HG03565 (cell line): ENCODE measurements around the gene SOBP.
"Not testable (repeated sequence)": the region's sequence is repeated elsewhere in the genome, so short reads cannot be mapped to it uniquely, and the experiment has no call there.

Source experiments
- ATAC-seq: cut with Tn5 transposase; IDR thresholded peaks from one replicate; pipeline ENCODE4 v1.9.1; 2021; ENCODE audit warnings: mild to moderate bottlenecking, moderate library complexity; ENCODE audit not compliant: unreplicated experiment

Gene SOBP

DNA sequence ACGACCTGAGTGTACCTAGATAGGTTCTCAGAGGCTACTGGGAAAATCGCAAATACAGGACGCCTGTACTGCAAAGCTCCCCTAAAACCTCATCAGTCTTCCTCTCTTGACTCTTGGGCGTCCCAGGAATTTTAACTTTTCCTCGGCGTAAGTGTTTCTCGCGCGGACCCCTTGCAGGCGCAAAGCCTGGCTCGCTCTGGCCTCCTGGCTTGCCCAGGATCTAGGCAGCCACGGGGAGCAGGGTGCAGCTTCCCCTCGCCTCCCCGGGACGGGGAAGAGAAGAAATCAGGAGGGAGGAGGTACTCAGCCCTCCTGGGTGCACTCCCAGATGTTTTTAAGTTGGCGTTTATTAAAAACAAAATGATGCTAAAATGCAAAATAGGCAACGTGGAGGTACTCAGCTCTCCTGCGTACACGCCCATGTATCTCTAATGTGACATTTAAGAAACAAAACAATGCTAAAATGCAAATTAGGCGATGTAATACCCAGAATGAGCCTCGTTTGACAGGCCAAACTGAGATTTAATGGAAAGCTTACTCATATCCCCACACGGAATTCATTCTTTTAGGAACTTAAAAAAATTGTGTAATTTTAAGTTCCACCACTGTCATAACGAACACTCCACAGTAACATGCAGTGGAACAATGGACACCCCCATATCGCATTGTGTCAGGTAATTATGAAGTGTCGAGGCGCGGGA, 1.6 kb upstream of the SOBP start:
- no peak for ATAC-seq

DNA sequence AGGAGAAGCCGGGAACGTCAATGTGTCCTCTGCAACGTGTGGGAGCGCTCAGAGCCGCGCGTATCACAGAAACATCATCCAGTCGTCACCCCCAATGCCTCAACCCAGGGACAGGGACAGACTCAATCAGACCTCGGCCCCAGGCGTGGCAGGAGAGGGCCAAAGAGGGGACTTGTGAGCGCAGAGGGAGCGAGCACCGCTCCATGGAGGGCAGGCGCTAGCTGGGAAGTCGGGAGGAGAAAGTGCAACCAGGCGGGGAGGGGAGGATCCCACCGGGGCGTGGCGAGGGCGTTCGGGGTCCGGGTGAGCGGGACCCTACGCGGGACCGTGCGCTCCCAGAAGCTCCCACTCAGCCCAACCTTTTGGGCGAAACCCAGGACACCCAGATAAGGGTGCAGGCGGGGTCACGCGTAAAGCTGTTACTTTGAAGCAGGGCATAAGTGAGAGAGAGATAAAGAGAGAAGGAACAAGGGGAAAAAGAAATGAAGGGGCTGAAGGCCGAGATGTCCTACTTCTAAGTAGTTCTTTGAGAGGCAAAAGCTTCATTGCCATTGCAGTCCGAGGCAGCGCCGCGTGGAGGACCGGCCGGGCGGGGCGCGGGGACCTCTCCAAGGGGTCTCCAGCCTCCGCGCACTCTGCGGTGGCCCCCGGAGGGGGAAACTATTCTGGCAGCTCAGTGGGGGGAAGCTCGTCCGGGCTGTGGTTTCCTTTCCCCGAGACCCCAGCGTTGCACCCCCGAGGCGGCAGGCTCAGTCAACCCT, 862 bp upstream of the SOBP start:
- no peak for ATAC-seq

DNA sequence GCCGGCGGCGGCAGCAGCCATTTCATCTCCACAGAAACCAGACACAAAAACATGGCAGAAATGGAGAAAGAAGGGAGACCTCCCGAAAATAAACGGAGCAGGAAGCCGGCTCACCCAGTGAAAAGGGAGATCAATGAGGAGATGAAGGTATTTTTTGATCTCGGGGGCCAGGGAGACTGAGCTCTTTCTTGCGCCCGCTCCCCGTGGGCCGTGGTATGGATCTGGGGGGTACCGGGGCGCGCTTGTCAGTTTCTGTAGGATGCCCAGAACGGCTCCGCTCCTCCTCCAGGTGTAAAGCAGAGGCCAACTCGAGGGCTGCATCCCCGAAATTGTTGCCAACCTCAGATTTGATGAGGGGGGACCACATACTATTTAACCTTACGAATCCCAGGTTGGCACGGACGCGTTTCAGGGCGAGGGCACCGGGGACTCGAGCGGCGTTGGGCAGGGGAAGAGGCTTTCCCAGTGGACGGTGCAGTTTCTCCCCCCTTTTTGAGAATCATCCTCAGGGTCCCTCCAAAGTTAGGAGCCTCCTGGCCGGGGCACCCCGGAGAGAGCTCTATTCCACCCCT, 735 bp downstream of the SOBP start:
- ATAC-seq: no peak

DNA sequence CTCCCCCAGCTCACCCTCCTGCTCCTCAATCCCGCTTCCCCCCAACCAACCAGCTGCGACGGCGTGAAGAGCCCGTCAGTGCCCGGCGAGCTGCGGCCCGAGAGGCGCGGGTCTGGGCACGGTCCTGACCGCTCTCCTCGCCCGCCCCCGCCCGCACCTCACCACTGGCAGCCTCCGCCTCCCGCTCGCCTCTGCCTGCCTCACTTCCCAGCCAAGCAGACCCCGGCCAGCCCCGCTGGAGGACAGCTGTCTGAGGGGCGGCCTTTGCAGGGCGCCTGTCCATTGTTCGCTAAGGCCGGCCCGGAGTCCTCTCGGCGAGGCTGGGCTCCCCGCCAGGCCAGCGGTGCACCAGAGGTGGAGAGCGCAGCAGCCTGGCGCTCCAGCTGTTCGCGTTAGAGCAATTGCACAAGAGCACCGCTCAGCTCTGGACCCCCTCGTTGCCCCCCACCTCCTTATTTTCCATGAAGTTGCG, 1.3 kb downstream of the SOBP start:
- no peak for ATAC-seq

DNA sequence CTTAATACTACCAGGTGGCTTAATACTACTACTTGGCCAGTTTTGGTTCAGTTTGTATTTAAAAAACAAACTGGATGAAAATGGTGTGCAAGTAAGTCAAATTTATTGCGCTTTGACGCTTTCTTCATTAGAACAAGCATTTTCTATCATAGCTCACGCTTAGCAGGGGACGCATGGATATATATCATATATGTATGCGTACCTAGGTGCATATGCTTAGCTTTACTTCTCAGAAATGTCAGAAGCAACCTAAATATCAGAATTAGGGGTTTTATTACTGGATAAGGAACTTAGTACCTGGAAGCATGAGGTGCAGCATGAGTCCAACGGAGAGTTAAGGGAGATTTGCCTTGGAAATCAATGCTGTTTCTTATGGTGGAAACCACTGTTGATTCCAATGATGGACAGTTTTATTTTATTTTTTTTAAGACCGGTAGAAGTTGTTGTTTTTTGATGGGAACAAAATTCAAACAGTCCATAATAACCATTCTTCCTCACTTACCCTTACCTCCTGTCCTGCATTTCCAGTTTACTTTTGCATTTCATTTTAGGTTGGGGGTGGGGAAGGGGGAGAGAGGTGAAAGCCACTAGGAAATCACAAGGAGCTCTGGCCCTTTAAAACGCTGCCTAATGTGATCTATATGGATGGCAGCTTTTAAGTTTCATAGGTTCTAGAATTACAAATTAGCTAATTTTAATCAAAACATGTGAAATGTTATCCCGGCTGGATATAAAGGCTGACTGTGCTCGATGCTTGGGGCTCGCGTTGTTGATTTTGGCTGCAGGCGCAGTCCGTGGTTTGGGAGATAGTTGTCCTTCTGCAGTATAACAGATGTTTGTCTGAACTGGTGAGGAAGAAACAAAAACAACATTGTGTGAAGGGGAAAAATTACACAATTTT, 2.1 kb downstream of the SOBP start:
- no peak for ATAC-seq

DNA sequence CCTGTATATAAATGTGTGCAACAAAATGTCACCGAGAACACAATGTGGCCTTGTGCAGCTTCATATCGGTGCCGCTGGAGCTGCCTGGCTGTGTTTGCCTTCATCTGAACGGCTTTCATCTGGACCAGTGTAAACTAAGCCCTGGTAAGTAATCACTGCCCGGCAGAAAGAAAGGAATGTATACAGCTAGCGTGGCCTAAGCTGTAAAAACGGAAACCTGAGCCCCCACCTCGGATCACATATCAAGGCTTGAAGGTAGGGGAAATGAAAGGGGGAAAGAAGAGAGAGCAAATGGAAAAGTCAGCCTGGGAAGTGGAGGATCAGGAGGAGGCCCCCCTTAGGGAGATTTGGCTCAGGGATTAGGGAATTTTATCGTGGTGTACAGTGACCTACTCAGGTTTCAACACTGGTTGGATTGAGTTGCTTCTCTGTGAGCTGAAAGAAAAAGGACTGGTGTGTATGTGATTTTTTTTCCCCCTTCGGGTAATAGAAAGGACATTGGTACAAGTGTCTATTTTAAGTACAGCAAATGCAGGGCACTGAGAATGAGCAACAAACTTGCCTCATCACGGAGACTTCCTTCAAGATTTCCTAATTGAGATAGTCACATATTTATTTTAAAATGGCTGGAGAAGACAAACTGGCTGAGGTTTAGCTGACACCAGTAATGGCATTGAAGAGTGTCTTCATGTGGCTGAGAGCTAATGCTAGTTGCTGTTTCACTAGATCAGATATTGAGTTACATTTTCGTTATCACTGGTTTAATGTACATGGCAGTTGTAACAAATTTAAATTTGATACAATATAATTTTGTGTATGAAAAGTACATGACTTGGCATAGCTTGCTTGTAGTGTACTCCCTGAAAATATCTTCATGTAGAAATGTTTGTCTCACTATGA, 3.5 kb downstream of the SOBP start:
- no peak for ATAC-seq

DNA sequence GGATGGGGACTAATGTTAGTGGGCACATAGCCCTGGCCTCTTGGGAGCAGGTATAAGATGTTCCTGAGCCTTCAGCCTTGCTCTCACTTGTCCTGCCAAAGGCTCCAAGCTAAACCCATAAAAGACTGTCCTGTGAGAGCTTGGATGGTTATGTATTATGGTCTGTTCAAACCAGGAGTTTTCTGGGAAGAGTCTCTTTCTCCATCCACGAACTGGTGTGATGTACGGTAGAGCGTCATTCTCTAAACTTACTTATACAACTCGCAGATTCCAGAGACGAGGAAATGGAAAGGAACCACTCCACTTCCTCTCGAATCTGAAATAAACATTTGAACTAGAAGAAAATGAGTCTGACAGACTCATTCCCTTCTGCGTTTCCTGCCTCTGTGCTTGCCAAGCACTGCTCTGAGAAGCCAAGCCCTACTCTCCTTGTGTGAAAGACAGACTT, 5.3 kb downstream of the SOBP start:
- no peak for ATAC-seq

DNA sequence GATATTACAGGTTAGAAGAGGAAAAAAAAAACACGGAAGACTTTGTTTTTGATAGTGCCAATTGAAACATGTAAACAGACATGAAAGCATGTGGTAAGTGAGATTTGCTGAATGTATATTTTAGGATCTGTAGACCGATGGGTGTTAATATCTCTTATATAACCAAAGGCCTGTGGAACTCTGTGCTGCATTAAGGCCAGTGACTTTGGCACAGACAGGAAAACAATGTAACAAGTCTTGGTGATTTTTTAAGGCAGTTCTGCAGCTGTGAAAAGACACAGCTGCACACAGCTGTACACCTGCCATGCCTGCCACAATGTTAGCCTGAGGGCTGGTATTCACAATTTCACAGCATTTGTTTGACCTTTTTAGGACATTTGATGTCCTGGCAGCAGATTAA, 6.1 kb downstream of the SOBP start:
- no peak for ATAC-seq

DNA sequence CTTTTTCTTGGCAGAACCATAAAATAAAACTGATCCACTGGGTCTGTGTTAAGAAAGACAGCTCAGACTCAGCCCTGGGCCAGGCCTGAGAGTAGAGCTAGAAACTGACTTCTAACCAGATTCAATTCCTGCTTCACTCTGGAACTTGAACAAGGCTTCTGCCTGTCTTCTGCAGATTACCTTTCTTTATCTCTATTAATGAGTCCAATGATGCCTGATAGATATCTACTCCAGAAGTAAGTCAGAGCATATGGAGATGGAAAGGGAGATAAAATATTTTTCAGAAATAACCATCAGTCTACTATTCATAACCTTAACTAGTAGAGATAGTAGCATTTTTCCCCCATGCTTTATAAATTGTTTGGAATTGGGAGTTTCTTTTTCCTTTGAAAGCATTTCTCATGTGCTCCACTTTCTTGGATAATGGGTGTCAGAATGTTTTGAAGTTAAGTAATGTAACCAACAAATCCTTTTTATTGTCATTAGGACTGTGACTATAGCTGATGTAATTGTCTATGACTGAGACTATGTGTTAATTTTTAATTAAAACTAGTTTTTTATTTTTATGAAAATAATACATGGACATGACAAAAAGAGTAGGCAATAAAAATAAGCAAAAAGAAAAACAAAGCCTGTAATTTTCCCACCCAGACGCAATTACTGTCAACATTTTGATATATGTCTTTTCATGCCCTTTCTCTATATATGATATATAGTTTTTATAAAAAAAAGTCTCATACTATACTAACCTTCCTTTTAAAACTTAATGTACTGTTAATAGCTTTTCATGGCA, 7.2 kb downstream of the SOBP start:
- no peak for ATAC-seq

DNA sequence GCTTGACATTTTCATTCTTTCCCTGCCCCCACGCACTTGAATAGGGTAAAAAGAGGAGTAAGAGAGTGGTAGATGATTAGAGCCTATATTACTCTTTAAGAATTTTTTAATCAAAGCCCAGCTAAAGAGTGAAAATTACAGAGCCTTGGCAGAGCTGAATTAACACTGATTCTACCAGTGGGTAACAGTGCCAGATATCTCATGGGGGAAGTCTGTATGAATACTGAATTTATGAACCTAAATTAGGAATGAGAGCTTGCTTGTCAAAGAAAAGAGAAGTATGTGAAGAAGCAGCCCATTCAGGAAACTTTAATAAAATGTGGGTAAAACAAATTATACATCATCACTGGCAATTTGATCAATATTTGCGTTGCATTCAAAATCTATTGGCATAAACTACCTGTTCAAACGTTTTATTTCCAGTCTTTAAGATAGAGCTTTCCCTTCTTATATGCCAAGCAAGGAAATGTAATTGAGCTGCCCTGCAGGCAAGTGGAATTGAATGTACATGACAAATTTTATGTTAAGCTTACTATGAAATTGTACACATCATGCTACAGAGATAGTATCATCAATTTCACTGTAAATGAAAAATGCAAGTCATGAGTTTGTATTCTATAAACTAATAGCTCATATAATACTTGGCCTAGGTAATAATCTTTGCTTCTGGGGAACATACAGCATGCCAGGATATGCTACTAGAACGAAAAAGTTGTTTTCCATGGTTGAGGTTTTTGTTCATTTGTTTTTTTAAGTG, 14.5 kb downstream of the SOBP start:
- no peak for ATAC-seq

DNA sequence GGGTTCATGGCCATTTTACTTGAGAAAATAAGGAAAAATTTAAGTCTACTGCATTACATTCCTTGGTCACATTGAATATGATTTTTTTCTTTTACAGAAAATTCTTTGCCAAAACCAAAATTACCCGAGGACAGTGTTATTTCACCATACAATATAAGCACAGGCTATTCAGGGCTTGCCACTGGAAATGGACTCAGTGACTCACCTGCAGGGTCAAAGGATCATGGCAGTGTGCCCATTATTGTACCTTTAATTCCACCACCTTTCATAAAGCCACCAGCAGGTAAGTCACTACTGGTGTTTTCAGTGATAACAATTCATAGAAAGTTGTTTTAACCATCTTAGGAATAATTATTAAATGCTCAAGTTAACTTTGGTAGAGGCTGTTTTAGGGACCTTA, 16.2 kb downstream of the SOBP start:
- no peak for ATAC-seq

DNA sequence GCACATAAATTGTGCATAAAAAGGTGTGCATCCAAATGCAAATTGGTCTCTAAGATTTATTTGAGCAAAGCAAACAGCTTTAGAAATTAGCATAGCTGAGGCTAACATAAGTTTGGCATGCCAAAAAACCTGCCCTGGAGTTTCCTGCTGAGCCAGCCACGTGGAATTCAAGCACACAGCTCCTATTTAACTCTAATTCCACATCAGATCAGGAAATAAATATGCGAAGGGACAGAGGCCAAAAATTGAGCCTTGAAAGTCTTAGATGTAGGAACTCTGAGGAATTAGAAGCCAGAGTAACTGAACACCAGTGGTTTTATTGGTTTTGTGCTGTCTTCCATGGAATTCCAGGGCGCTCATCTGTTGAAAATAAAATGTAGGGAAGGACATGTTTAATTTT, 19.6 kb downstream of the SOBP start:
- ATAC-seq: no peak

DNA sequence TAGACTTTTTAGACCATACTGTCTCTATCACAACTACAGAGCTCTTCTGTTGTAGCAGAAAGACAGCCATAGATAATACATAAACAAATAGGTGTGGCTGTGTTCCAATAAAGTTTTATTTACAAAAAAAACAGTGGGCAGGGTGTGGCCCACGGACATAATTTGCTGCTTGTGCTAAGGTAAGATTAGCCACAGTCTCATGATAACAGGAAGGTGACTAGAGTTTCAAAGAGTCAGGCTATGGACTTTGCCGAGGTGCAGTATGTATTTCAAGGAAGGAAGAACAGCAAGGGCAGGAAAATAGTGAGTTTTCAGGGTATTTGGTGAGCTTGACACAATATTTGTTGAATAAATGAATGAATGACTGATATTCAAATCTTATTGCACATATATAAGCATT, 20.2 kb downstream of the SOBP start:
- ATAC-seq: no peak

DNA sequence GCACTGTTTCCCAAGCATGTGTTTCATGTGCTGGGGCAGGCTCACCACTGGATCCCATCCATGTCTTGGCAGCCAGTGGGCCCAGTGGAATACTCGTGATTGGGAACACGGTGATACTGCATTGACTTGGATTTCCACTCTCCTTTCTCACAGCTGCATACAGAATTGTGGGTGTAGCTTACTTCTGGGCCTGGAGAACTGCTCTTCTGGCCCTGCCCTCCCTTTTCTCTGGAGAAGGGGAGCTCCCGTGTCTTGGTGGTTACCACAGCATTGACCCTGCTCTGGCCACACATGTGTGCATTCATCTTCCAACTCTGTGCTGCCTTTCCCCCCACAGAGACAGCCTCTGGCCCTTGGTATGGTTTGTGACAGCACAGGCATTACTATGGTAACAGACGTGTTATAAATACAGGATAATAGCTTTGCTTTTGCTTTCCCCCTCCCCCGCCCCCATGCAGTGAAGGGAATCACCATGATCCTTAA, 21.6 kb downstream of the SOBP start:
- ATAC-seq: no peak

DNA sequence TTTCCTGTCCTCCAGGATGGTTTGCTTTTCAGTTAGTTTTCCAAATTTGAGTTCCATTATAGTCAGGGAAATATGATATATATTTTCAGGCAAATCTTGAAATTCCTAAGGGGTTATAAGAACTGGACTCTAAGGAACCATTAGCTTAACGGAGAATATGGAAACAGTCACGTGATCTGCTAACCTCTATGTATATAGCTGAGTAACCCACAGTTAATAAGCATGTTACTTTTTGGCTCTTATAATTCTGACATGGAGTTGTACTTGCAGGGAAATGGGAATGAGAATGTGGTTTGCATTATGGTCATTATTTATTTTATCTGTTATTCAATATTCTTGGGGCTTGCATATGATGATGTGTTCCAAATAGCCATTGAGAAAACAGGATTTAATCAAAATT, 23.3 kb downstream of the SOBP start:
- no peak for ATAC-seq

DNA sequence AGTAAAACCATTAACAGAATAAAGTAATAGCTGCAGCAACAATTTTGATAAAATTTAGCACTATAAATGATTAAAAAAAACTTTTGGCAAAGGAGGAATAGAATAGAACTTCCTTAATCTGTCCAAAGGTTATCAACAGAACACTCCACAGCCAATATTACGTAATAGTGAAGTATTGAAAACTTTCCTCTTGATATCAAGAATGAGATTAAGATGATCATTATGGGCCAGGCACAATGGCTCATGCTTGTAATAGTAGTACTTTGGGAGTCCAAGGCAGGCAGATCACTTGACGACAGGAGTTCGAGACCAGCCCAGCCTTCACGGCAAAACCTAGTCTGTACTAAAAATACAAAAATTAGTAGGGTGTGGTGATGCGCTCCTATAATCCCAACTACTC, 26.0 kb downstream of the SOBP start:
- no peak for ATAC-seq

DNA sequence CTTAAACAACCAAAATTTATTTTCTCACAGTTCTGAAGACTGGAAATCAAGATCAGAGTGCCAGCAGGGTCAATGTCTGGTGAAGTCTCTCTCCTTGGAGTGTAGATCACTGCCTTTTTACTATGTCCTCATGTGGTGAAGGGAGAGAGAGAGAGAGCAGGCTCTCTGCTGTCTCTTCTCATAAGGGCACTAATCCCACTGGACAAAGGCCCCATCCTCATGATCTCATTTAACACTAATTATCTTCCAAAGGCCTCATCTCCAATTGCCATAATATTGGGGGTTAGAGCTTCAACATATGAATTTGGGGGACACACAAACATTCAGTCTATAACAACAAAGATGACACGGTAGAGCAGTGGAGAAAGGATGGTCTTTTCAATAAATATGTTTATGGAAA, 27.4 kb downstream of the SOBP start:
- ATAC-seq: no peak

DNA sequence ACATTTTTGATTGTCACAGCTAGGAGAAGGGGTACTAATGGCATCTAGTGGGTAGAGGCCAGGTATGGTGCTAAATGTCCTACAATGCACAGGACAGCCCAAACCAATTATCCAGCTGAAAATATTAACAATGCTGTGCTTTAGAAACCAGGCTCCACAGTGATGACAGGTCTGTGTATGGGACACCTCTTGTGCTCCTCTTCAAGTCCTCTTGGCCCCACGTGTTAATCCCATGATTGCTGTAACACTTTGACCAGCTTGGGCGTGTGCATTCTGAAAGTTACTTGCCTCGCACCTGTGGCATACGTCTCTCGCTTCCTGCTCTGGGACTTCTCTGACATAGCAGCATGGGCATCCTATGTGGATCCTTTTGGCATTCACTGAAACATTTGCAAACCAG, 29.3 kb downstream of the SOBP start:
- not testable (repeated sequence) for ATAC-seq
